ENCODE data around the gene MAML3.

The MAML3 gene

DNA sequence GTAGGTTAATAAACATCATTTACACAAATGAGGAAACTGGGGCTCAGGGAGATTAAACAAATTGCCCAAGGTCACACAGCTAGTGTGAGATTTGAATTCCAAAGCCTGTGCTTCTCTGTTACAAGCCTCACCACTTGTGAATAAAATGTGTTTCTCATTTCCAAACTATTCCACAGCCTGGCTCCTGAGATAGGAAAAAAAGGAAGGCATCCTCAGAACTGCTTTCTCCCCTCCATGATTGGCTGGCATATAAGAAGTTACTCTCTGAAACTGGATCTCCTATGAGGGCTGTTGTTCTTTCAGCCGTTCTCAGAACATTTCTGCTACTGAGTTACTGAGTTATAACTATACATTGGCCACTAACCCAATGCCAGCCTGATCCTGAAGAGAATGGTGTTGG, 237.9 kb downstream of the MAML3 start:
- H3K27ac ChIP-seq: peak overlapping the region; percentile 99
- TF ChIP-seq, protein P1, sequence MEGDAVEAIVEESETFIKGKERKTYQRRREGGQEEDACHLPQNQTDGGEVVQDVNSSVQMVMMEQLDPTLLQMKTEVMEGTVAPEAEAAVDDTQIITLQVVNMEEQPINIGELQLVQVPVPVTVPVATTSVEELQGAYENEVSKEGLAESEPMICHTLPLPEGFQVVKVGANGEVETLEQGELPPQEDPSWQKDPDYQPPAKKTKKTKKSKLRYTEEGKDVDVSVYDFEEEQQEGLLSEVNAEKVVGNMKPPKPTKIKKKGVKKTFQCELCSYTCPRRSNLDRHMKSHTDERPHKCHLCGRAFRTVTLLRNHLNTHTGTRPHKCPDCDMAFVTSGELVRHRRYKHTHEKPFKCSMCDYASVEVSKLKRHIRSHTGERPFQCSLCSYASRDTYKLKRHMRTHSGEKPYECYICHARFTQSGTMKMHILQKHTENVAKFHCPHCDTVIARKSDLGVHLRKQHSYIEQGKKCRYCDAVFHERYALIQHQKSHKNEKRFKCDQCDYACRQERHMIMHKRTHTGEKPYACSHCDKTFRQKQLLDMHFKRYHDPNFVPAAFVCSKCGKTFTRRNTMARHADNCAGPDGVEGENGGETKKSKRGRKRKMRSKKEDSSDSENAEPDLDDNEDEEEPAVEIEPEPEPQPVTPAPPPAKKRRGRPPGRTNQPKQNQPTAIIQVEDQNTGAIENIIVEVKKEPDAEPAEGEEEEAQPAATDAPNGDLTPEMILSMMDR (conservative IDR thresholded peaks at IDR 0.05): no peak

DNA sequence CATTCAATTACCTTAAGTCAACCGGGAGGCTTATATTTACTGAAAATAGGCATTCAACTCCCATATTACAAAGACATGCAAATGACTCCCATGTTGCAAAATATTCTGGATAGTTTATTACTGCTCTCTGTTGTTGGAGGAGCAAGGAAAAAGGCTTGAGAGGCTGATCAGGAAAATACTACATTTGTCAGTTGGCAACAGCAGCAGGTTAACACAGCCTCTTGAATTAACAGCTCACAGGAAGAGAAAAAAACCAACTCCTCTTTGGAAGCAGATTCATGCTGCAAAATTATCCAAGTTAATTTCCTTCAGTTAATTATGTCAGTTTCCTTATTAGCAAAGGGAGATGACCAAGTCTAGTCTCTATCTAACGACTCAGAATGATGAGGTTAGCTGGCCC, 238.9 kb downstream of the MAML3 start:
- peak overlapping the region; percentile 99 for H3K27ac ChIP-seq
- TF ChIP-seq, protein P1 (conservative IDR thresholded peaks at IDR 0.05): no peak

DNA sequence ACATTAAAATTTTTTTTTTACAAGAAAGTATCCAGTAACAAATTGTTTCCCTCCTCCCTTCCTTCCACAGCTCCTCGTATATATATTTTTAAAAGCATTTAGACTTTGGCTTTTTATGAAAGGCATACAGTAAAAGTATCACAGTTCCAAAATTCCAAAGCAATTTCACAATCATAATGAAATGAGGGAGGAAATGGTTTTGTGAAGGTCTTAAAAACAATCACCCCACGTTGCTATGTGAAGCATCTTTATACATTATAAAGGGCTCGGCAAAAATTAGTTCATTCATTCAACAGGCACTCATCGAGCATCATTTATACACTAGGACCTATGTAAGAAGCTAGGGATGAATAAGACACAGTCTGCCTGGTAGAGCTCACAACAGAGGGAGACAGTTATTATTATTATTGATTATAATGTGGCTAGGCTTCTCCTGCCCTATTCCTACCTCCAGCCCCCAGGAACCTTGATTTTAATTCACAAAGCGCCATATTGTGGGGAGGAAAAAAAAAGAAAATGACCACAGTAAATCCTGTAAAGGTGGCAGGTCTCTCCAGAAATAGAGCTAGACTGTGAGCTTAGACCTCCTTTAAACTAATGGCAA, 239.9 kb downstream of the MAML3 start:
- H3K27ac ChIP-seq: peak overlapping the region; percentile 99
- TF ChIP-seq, protein P1 (conservative IDR thresholded peaks at IDR 0.05): no peak

DNA sequence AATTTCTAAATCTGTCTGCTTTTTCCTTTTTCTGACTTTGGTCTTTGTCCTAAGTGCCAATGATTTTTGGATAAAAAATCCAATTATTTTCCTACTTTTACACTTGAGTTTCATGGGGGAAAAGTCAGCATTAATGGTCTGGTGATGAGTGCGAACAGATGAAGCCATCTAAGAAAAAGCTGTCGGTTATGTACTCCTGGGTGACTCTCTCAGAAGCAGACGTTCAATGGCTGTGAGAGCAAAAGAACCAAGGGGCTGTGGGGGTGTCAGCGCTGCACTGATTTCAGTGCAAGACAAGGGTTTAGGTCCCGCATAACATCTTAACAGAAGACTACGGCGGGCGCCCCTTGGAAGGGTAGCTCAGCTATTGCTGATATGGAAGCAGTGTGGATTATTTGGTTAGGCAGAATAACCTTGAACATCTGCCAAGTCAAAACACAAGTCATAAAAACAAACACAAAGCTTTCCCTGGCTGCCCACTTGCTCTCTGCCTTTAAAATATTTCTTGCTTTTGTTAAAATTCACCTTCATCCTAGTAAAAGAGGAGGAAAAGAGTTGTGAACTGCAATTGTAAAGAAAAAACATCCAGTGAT, 240.5 kb downstream of the MAML3 start:
- H3K27ac ChIP-seq: peak overlapping the region; percentile 99
- TF ChIP-seq, protein P1 (conservative IDR thresholded peaks at IDR 0.05): no peak

DNA sequence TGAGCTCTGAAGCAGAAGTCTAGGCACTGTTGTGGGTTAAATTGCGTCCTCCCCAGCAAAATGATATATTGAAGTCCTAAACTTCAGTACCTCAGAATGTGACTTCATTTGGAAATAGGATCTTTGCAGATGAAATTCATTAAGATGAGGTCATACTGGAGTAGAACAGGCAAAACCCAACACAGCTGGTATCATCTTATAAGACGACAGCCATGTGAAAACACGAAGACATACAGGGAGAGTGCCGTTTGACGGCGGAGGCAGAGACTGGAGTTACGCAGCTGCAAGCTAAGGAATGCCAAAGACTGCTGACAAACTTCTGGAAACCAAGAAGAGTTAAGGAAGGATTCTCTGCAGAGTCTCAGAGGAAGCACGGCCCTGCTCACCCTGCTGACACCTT, 241.5 kb downstream of the MAML3 start:
- peak overlapping the region; percentile 99 for H3K27ac ChIP-seq

DNA sequence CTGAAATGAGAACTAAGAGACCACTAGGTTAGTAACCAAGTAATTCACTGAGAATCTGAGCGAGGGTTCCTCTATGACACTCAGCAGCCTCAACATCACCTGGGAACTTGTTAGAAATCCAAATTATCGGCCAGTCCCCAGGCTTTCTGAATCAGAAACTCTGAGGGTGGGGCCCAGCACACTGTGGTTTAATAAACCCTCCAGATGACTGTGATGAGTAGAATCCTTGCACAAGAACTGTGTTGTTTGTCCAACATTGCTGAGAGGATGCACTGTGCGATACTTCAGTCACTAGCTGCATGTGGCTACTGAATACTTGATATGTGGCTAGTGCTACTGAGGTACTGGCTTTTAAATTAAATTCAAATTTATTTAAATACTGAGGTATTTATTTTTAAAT, 243.9 kb downstream of the MAML3 start:
- peak overlapping the region; percentile 99; the same call in 1 of the 2 replicates for H3K27ac ChIP-seq
- TF ChIP-seq, protein P1 (conservative IDR thresholded peaks at IDR 0.05): no peak

More for the DNA sequence above, 241.5 kb downstream of the MAML3 start:
- TF ChIP-seq, protein P1 (conservative IDR thresholded peaks at IDR 0.05): no peak

DNA sequence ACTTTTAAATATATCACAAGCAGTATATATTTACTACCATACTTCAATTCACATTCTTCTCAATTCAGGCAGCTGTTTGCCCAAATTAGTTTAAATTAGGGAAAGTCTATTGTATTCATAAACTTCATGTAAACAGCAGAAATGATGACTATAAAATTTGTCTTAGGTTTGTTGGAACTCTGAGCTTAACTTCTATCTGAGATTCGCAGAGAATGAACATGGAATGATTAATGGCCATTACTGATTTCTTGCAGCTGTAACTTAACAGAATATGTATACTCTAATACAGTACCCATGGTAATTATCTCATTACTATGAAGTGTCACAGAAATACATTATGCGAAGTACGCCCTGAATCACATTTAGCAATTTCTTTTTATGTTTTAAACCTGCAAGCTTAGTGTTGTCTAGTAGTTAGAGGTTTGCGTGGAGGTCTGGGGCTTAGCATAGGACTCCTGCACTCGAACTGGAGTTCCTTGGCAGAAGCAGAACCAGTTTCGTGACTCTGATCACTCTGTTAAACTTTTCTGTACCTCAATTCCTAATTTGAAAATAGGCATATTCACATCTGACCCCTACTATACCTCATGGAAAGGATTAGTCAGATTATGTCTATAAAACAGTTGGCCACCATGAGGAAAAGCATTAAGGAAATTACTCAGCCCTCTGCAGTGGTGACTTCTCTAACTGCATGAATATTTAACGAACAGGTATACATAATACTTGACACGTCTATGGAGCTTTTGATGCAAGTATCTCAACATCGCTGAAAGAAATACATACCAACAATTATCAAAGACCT, 245.1 kb downstream of the MAML3 start:
- peak overlapping the region; percentile 98 for H3K27ac ChIP-seq
- TF ChIP-seq, protein P1 (conservative IDR thresholded peaks at IDR 0.05): no peak

All from VCaP (cell line).